IMR-90 (cell line): ENCODE measurements around the gene TTC28.

ENCODE experiments used
- CTCF ChIP-seq: conservative IDR thresholded peaks from 2 replicates; pipeline ENCODE4 v1.5.1; 2012; ENCODE audit warnings: mild to moderate bottlenecking, low read depth, low read length, improper control_type of control experiment
- FOS ChIP-seq: fragments of 150-350 bp; IDR thresholded peaks from 2 replicates; pipeline ENCODE4 v1.6.1; 2016; ENCODE audit warnings: low read depth, low read length
- MAZ ChIP-seq: IDR thresholded peaks from 2 replicates; pipeline ENCODE4 v1.6.1; 2012; ENCODE audit warnings: low read depth, mild to moderate bottlenecking, low read length, improper control_type of control experiment, moderate library complexity, borderline replicate concordance
- MXI1 ChIP-seq: IDR thresholded peaks from 2 replicates; pipeline ENCODE4 v1.6.1; 2012; ENCODE audit warnings: low read depth, mild to moderate bottlenecking, low read length, moderate library complexity, borderline replicate concordance
- POLR2A ChIP-seq: IDR thresholded peaks from 2 replicates; pipeline ENCODE4 v1.6.1; 2012; ENCODE audit warnings: mild to moderate bottlenecking, low read depth, low read length
- SMC3 ChIP-seq: fragments of 150-350 bp; IDR thresholded peaks from 2 replicates; pipeline ENCODE4 v1.6.1; 2016; ENCODE audit warnings: low read depth, mild to moderate bottlenecking, antibody characterized with exemption, low read length, moderate library complexity

GRCh38 chr22:28594076-28594796 lies 85.4 kb downstream of the TTC28 start:
- TF ChIP-seq POLR2A (no peak), CTCF (no peak), MAZ (no peak), MXI1 (no peak), SMC3 (no peak), FOS (no peak)
